Germinal center (tissue), 1 donor: ENCODE measurements around the gene EGLN2.
"Not testable (repeated sequence)": the region's sequence is repeated elsewhere in the genome, so short reads cannot be mapped to it uniquely, and the experiment has no call there.

Source experiments
- DNase-seq: peaks from one replicate; pipeline ENCODE4 v3.0.0; 2012; ENCODE audit warnings: mixed read lengths, low spot score

Gene EGLN2

DNA sequence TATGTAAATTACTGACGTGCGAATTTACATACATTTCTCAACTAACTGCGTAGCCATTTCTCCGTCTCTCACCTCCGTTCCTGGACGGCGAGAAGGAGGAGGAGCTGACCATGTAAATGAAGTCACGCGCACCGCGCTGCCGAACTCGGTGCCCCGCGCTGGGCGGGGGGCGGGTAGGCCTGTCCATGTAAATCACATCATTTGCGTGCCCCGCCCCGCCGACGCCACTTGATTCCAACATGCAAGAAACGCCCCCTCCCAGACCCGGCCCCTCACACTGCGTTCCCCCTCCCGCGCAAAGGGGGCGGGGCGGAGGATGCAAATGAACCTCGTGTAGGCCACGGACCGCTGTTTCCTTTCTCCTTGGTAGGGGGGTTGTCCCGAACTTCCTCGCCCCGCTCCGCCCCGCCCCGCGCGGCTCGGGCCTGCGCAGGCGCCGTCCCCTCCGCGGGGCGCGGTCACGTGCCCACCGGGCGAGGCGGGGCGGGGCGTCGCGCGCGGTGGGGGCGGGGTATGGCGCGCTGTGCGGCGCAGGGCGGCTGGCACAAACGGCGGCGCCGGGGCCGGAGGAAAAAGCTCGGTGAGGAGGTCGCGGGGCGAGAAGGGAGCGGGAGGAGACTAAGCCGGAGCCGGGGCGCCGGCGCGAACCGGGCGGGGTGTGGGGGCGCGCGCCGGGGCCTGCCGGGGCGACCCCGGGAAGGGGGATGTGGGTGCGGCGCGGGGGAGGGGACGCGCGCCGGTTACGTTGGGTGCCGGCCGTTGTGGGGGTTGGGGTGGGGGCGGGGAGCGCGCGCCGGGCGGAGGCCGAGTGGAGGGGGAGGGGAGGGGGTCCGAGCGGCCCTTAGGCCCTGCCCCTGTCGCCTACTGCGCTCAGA, at the start of gene EGLN2:
Gene EGLN2, plus strand, starts transcription at position 509 of the 875 bp plus-strand sequence. CDS start 1,382 bp downstream, outside the sequence.
- peak; percentile 95 for DNase-seq

DNA sequence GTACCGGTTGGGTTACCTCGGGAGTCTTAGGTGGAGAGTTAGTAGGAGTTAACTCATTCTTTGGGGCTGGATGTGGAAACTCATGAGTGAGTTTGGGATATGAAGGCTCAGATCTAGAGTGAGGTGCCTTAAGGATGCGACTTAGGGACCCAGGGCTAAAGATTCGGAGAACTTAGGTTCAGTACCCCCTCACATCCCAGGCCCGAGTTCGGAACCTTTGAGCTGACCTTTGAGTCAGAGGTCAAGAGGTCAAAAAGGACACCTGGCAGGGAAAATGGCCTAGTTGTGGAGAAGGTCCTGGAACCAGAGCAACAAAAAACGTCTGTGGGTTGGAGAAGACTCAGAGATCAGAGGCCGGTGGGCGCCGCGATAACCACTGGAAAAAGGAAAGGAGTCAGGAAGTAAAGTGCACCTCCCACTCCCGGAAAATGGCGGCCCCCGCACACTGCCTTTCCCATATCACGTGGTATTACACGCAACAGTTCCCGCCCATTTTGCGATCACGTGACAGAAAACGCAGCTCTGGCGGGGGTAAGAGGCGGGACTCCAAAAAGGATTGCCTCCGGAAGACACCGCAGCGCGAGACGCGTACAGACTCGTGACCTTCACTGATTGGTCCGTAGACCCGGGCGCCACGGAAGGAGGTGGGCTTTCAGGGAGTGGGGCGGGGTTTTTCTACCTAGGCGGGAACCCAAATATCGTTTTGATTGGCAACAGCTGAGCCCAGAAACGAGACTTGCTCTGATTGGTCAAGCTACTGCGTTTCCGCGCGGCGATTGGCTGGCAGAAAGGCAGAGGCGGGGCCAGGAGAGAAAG, 48.7 kb upstream of the EGLN2 start, which contains the start of gene ACTMAP:
Gene ACTMAP, minus strand, starts transcription at position 420 of the 816 bp plus-strand sequence. CDS start 674 bp downstream, outside the sequence.
- peak; percentile 99 for DNase-seq

DNA sequence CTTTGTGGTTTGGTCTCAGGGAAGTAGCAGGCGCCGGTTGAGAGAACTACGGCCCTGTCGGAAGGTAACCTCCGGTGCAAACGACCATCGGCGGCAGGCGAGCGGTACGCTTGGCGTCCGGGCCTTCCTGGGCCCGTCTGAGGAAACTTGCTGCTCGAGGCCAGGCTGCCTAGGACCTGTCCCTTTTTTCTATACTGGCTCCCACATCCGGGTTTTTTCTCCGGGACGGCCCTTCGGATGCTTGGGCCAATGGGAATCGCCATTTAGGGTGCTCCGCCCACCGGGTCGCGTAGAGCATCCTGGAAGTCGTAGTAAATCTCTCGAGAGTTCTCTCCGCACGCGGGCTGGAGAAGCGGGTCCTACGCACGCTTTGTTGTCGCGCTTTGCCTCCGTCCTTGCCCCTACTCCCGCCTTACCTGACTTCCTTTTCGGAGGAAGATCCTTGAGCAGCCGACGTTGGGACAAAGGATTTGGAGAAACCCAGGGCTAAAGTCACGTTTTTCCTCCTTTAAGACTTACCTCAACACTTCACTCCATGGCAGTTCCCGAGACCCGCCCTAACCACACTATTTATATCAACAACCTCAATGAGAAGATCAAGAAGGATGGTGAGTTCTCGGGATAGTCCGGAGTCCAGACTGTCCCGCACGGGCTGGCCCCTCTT, 48.0 kb upstream of the EGLN2 start, which contains the start of gene SNRPA:
Gene SNRPA, plus strand, starts transcription at position 330 of the 664 bp plus-strand sequence. Its CDS starts 206 bp downstream, at position 536.
- peak; percentile 95 for DNase-seq

DNA sequence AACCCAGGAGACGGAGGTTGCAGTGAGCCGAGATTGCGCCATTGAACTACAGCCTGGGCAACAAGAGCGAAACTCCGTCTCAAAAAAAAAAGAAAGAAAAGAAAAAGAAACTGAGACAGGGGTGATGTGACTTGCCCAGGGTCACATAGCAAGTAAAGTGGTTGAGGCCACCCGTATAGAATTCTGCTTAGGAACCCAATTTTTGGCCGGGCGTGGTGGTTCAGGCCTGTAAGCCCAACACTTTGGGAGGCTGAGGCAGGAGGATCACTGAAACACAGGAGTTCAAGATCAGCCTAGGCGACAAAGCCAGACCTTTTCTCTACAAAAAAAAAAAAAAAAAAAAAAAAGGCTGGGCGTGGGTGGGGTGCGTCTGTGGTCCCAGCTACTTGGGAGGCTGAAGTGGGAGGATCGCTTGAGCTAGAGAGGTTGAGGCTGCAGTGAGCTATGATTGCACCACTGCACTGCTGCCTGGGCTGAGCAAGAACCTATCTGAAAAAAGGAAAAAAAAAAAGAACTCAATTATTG, 46.7 kb upstream of the EGLN2 start:
- no peak for DNase-seq

DNA sequence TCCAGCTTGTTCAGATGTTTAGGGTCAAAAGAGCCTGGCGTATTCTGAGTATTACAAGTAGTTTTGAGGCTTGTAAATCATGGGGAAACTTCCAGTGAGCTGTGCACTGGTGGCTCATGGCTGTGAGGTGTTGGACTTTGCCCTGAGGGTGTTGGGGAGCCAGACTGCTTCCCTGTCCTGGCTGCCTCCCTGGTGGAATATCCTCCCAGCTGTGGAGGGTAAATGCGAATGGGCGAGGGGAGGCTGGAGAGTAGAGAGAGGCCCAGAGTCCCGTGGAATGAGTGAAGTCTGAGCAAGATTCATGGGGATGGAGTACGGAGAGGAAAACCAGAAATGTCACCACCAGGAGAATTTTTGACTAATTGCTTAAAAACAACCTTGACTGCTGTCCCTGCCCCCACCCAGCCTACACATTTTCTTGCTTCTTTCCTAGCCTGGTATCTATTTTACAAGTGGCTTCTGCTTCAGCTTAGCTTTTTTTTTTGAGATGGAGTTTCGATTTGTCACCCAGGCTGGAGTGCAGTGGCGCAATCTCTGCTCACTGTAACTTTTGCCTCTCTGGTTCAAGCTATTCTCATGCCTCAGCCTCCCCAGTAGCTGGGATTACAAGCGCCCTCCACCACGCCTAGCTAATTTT, 44.3 kb upstream of the EGLN2 start:
- no peak for DNase-seq

DNA sequence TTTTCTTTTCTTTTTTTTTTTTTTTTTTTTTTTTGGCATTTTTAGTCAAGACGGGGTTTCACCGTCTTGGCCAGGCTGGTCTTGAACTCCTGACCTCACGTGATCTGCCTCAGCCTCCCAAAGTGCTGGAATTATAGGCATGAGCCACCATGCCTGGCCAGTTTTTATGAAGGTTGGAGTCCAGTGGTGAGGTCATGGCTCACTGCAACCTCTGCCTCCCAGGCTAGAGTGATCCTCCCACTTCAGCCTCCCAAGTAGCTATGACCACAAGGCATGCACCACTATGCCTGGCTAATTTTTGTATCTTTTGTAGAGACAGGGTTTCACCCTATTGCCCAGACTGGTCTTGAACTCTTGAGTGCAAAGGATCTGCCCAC, 43.8 kb upstream of the EGLN2 start:
- no peak for DNase-seq

DNA sequence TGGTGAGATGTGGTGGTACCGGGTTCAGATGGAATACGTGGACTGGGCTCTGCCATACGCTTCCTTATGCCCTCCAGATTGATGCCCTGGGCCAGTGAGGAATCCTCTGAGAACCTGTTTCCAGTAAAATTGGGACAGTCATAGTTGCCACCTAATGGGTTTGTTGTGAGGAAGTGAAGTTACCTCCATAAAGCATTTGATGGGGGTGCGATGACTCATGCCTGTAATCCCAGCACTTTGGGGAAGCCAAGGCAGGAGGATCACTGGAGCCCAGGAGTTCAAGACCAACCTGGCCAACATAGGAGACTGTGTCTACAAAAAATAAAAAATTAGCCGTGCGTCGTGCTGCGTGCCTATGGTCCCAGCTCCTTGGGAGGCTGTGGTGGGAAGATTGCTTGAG, 43.2 kb upstream of the EGLN2 start:
- DNase-seq = no peak

DNA sequence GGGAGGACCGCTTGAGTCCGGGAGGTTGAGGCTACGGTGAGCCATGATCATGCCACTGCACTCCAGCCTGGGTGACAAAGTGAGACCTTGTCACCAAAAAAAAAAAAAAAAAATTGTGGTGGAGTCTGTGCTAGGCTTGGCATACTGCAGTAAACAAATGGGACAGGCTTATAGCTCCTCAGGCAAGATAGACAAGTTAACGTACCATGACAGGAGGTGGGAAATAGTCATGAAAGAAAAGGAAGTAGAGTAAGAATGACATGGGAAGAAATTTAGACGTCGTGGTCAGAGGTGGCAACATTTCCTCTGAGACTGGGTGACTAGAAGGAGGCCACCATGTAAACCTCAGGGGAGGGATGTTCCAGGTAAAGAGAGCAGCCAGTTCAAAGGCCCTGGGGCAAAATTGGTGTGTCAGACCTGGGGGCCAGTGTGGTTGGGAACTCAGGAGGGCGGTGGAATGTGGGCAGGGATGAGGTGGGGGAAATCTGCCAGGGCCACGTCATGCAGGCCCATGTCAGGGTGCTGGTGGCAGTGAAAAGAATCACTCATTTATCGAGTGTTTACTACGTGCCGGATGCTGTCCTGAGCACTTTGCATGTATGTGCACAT, 42.4 kb upstream of the EGLN2 start:
- DNase-seq = no peak

DNA sequence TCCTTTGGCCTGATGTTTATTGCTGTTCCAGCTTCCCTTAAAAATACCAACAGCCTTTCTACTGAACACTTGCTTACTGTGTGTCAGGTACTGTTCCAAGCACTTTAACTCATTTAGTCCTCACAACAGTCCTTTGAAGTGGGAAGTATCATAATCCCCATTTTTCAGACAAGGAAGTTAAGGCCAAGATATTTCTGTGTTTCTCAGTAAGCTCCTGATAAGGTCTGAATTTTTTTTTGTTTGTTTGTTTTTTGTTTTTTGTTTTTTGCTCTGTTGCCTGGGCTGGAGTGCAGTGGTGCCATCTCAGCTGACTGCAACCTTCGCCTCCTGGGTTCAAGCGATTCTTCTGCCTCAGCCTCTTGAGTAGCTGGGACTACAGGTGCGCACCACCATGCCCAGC, 40.5 kb upstream of the EGLN2 start:
- DNase-seq = no peak

DNA sequence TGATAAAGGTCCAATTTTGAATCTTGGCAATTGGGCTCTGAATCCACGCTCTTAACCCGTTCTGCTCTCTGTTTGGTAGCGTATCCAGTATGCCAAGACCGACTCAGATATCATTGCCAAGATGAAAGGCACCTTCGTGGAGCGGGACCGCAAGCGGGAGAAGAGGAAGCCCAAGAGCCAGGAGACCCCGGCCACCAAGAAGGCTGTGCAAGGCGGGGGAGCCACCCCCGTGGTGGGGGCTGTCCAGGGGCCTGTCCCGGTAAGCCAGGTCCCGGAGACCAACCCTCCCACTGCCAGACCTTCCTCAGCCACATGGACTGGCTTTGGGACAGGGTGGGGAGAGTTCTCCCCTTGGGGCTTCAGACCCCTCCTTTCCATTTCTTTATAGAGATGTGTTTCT, 39.6 kb upstream of the EGLN2 start:
- DNase-seq = no peak

DNA sequence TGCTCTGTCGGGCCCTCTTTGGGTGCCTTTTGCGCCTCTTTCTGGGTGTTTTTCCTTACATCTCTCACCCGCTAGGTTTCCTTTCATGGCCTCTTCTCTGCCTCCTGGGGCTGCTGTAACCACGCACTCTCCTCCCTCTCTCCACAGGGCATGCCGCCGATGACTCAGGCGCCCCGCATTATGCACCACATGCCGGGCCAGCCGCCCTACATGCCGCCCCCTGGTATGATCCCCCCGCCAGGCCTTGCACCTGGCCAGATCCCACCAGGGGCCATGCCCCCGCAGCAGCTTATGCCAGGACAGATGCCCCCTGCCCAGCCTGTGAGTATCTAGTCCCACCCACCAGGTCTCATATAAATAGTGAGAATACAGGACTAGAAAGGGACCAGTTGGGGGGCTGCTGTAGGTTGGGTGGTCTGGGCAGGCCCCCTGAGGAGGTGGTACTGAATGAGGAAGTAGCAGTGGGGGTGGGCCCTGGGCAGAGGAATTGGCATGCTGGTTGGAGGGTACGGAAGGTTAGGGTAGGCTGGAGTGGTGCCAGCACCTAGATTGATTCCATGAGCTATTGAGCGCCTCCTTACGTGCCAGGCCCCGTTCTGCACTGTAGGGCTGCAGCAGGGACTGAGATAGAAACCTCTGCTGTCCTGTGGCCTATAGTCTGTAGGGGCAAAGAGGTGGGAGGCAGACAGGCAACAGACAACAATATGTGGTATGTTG, 36.1 kb upstream of the EGLN2 start:
- DNase-seq = no peak

DNA sequence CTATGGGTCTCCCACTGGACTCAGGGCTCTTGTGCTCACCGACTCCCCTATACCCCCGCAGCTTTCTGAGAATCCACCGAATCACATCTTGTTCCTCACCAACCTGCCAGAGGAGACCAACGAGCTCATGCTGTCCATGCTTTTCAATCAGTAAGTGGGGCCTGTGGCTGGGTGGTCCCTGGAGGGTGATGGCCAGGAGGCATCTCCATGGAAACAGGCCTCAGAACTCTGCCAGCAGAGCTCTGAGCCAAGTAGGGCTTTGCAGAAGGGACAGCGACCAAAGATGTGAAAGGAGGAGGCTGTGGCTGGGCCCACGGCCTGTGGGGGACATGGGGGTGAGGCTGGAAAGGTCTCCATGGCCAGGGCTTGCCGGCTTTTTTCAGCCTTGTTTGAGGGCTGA, 35.5 kb upstream of the EGLN2 start:
- DNase-seq = no peak

DNA sequence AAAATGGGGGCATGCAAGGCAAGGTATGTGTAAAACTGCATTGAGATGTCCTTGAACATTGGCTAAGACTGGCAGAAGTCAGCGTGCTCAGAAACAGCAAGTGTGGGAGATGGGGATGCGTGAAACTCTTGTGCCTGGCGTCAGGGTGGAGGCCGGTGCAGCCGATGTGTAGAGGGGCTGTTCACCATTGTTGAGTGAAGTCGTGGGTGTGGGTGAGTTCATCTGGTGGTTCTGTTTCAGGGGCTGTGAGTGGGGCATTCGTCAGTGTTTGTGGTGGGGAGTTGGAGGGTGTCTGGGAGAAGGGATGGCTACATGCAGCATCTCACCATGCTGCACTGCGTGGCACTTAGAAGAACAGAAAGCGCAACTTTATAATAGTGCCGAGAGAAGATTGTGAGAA, 35.0 kb upstream of the EGLN2 start:
- DNase-seq = no peak

DNA sequence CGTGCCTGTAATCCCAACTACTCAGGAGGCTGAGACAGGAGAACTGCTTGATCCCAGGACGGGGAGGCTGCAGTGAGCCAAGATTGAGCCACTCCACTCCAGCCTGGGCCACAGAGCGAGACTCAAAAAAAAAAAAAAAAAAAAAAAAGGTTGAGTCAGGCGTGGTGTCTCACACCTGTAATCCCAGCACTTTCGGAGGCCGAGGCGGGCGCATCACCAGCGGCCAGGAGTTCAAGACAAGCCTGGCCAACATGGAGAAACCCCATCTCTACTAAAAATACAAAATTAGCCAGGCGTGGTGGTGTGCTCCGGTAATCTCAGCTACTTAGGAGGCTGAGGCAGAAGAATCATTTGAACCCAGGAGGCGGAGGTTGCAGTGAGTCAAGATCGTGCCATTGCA, 32.6 kb upstream of the EGLN2 start:
- DNase-seq = not testable (repeated sequence)

DNA sequence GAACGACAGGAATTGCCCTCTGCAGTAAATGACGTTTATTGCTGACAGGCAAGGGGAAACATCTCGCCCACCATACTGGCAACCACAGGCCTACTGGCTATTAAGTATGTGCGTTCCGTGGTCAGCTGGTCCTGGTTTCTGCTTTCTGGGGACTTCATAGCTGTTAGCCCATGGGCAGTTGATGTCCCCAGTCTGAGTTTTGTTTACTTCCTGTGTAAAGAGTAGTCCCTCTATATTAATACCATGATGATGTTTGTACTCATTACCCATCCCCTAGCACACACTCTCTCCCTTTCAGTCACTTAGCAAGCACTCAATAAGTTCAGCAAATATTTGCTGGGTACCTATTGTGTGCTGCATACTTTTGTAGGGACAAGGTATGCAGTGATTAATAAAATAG, 30.1 kb upstream of the EGLN2 start:
- no peak for DNase-seq

DNA sequence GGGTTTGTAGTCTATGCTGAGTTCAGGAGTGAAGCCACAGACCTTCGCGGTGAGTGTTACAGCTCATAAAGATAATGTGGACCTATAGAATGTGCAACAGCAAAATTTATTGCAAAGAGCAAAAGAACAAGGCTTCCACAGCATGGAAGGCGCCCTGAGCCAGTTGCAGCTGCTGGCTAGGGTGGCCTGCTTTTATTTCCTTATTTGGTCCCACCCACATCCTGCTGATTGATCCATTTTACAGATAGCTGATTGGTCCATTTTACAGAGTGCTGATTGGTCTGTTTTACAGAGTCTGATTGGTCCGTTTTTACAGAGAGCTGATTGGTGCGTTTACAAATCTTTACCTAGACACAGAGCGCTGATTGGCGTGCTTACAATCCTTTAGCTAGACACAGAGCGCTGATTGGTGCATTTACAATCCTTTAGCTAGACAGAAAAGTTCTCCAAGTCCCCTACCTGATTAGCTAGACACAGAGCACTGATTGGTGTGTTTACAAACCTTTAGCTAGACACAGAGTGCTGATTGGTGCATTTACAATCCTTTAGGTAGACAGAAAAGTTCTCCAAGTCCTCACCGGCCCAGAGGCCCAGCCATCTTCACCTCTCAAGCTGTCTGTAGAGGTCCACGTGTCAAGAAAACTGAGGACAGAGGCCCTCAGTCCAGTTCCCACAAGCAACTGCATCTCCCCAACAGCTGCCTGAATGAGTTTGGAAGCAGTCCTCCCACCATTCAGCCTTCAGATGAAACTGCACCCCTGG, 27.7 kb upstream of the EGLN2 start:
- DNase-seq = not testable (repeated sequence)

DNA sequence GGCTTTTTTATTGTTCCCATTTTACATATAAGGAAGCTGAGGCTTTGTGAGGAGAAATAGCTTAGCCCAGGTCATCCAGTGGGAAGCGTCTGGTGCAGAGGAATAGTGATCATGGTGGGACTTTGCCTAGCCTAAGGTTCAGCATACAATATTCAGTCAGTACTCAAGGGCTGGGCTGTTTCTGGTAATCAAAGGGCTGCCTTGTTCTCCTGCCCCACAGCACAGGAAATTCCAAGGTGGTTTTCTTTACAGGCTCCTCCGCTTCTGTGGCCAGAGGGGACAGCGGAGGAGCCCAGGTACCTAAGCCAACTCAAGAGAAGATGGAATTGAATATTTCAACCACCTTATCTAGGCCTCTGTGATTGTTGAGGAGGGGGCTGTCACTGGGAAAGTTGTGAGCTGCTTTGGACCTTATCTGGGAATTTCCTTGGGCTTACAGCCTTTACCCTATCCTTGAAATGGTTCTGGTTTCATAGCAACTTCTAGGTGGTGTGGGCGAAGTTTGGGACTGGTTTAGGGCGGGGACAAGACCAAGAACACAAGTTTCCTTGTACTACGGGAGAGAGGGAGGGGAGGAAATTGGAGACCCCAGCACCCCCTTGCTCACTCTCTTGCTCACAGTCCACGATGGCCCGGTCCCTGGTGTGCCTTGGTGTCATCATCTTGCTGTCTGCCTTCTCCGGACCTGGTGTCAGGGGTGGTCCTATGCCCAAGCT, 23.9 kb upstream of the EGLN2 start, which contains the start of gene MIA:
Gene MIA, plus strand, starts transcription at position 606 of the 716 bp plus-strand sequence. Its CDS starts 22 bp downstream, at position 628.
- no peak for DNase-seq

DNA sequence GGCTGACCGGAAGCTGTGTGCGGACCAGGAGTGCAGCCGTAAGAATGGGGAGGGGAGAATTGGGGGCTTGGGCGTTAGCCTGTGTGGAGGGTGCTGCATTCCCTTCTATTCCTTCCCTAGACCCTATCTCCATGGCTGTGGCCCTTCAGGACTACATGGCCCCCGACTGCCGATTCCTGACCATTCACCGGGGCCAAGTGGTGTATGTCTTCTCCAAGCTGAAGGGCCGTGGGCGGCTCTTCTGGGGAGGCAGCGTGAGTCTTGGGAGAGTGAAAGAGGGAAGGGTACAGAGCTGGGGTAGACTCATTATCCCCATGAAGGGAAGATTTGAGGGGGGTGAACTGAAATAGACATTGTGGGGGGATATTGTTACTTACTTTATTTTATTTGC, 23.4 kb upstream of the EGLN2 start:
- DNase-seq = no peak

DNA sequence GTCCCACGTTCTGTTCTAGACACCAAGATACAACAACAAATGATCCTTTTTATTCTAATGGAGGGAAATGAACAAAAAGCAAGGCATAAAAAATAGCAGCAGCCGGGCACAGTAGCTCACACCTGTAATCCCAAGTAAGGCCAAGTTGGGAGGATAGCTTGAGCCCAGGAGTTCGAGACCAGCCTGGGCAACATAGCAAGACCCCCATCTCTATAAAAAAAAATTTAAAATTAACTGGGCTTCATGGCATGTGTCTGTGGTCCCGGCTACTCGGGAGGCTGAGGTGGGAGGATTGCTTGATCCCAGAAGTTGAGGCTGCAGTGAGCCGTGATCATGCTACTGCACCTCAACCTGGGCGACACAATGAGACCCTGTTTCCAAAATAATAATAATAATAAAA, 22.6 kb upstream of the EGLN2 start:
- no peak for DNase-seq
